Astrocyte (in vitro differentiated cells and primary cell): Measurements from ENCODE around the gene ABO. TPM values are rescaled to one million over a fixed set of nuclear protein-coding genes. Genes with fewer than 3 reads are reported as not detected.
"Not testable (repeated sequence)": the region's sequence is repeated elsewhere in the genome, so short reads cannot be mapped to it uniquely, and the experiment has no call there.

ENCODE experiments used
- DNase-seq: peaks from one replicate; pipeline ENCODE4 v3.0.0-alpha.2; 2010; ENCODE audit warnings: low read depth
- FAIRE-seq: peaks from 2 replicates; lab custom pipeline; 2011; peaks lifted over from hg19 to GRCh38; lab: Jason Lieb, UNC
- H2AFZ ChIP-seq: 2 replicates; pipeline ENCODE4 v1.6.0; 2012; ENCODE audit warnings: low read depth, low read length, inconsistent platforms
- H3K27ac ChIP-seq: 2 replicates; pipeline ENCODE4 v1.5.1; 2011; ENCODE audit warnings: low read depth, low read length, inconsistent platforms
- H3K27me3 ChIP-seq: 2 replicates; pipeline ENCODE4 v1.6.0; 2011; ENCODE audit warnings: low read length, inconsistent platforms; ENCODE audit not compliant: insufficient read depth
- H3K36me3 ChIP-seq: 2 replicates; pipeline ENCODE4 v1.5.1; 2011; ENCODE audit warnings: low read length, inconsistent platforms; ENCODE audit not compliant: insufficient read depth
- H3K4me1 ChIP-seq: 2 replicates; pipeline ENCODE4 v1.5.1; 2011; ENCODE audit warnings: low read length, inconsistent platforms; ENCODE audit not compliant: insufficient read depth
- H3K4me2 ChIP-seq: 2 replicates; pipeline ENCODE4 v1.6.0; 2012; ENCODE audit warnings: low read length, inconsistent platforms
- H3K4me3 ChIP-seq: 2 replicates; pipeline ENCODE4 v1.5.1; 2011; ENCODE audit warnings: low read depth, mild to moderate bottlenecking, low read length, inconsistent platforms; ENCODE audit not compliant: insufficient read depth
- H3K79me2 ChIP-seq: 2 replicates; pipeline ENCODE4 v1.6.0; 2012; ENCODE audit warnings: mild to moderate bottlenecking, low read length, inconsistent platforms; ENCODE audit not compliant: insufficient read depth
- H3K9ac ChIP-seq: 2 replicates; pipeline ENCODE4 v1.6.0; 2012; ENCODE audit warnings: mild to moderate bottlenecking, low read length, inconsistent platforms
- H3K9me3 ChIP-seq: 2 replicates; pipeline ENCODE4 v1.5.1; 2012; ENCODE audit warnings: low read depth, mild to moderate bottlenecking, low read length, inconsistent platforms; ENCODE audit not compliant: insufficient read depth
- H4K20me1 ChIP-seq: 2 replicates; pipeline ENCODE4 v1.6.0; 2012; ENCODE audit warnings: low read length, inconsistent platforms; ENCODE audit not compliant: insufficient read depth
- H3K27ac Mint-ChIP-seq: one replicate; pipeline ENCODE4 v1.8.0; 2021; ENCODE audit warnings: mild to moderate bottlenecking, mixed read lengths; ENCODE audit not compliant: unreplicated experiment
- H3K27me3 Mint-ChIP-seq: one replicate; pipeline ENCODE4 v1.8.0; 2021; ENCODE audit warnings: low read depth, mixed read lengths; ENCODE audit not compliant: unreplicated experiment
- H3K36me3 Mint-ChIP-seq: one replicate; pipeline ENCODE4 v1.8.0; 2021; ENCODE audit warnings: low read depth, mixed read lengths; ENCODE audit not compliant: unreplicated experiment
- H3K4me1 Mint-ChIP-seq: one replicate; pipeline ENCODE4 v1.8.0; 2021; ENCODE audit warnings: low read depth, mixed read lengths; ENCODE audit not compliant: unreplicated experiment
- H3K4me3 Mint-ChIP-seq: one replicate; pipeline ENCODE4 v1.8.0; 2021; ENCODE audit warnings: mild to moderate bottlenecking, moderate library complexity, mixed read lengths; ENCODE audit not compliant: unreplicated experiment
- H3K9me3 Mint-ChIP-seq: one replicate; pipeline ENCODE4 v1.8.0; 2021; ENCODE audit warnings: mild to moderate bottlenecking, mixed read lengths; ENCODE audit not compliant: unreplicated experiment
- EZH2 ChIP-seq: IDR thresholded peaks from 2 replicates; pipeline ENCODE4 v1.6.1; 2012; ENCODE audit warnings: mild to moderate bottlenecking, low read length, inconsistent platforms; ENCODE audit not compliant: insufficient read depth
- total RNA-seq: library from RNA; stranded (reverse); gene quantifications from 2 replicates; pipeline ENCODE4 v1.2.1, GENCODE V29; 2021
- TF ChIP-seq, protein P1 (sequence below): IDR thresholded peaks from 2 replicates; pipeline ENCODE4 v1.5.1; 2011; ENCODE audit warnings: low read depth, mild to moderate bottlenecking, inconsistent platforms, low read length, moderate library complexity; ENCODE audit not compliant: insufficient read depth

ABO gene
- total RNA-seq, 1 donor from 2014 or later, result not detected

DNA sequence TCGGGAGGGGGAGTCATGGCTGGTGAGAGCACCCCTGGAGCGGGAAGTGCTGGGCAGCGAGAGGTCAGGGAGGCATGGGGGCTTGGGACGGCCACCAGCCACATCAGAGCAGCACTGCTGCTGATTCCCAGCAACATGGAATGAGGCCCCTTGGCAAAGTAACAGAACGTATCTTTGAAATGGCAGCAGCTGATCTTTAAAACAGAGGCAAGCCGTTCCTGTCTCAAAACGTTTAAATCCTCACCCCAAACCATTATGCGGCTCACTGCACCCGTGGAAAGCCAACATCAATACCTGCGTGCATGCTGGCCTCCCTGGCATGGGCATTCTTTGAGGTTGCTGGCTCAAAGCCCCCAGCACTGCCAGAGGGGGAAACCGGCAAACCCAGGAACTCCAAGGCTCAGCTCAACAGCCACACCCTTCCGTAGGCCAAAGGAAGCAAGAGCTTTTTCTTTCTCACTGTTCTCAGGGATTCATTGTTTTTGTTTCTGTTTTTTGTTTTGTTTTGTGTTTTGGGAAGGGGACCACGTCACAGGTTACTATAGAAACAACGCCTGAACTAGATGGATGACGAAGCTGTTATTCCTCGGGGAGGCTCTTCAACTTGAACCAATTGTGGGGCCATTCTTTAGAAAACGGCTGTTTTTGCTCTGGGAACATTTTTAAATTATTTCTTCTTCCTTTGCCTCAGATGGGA is 37.8 kb downstream of the ABO start:
- Histone ChIP-seq H3K4me3 (no peak overlapping the region), H4K20me1 (no peaks in the 10 kb centered on the region), H3K27ac (no peak overlapping the region), H2AFZ (peak overlapping the region; percentile 41), H3K4me2 (peak overlapping the region; percentile 61), H3K36me3 (no peaks in the 10 kb centered on the region), H3K9ac (no peak overlapping the region), H3K4me1 (peaks cover 3% of the 10 kb centered on the region), H3K9me3 (no peaks in the 10 kb centered on the region), H3K79me2 (no peaks in the 10 kb centered on the region), H3K27me3 (peaks cover 3% of the 10 kb centered on the region)
- H3K36me3 Mint-ChIP-seq, result no peaks in the 10 kb centered on the region
- peaks cover 16% of the 10 kb centered on the region for H3K27me3 Mint-ChIP-seq
- FAIRE-seq (no peak), DNase-seq (no peak)
- no peaks in the 10 kb centered on the region for H3K4me1 Mint-ChIP-seq
- no peak overlapping the region for H3K27ac Mint-ChIP-seq
- no peak for TF ChIP-seq EZH2
- TF ChIP-seq, protein P1, sequence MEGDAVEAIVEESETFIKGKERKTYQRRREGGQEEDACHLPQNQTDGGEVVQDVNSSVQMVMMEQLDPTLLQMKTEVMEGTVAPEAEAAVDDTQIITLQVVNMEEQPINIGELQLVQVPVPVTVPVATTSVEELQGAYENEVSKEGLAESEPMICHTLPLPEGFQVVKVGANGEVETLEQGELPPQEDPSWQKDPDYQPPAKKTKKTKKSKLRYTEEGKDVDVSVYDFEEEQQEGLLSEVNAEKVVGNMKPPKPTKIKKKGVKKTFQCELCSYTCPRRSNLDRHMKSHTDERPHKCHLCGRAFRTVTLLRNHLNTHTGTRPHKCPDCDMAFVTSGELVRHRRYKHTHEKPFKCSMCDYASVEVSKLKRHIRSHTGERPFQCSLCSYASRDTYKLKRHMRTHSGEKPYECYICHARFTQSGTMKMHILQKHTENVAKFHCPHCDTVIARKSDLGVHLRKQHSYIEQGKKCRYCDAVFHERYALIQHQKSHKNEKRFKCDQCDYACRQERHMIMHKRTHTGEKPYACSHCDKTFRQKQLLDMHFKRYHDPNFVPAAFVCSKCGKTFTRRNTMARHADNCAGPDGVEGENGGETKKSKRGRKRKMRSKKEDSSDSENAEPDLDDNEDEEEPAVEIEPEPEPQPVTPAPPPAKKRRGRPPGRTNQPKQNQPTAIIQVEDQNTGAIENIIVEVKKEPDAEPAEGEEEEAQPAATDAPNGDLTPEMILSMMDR, result no peak
- H3K4me3 Mint-ChIP-seq, result peak overlapping the region; percentile 37
- H3K9me3 Mint-ChIP-seq, result no peaks in the 10 kb centered on the region

DNA sequence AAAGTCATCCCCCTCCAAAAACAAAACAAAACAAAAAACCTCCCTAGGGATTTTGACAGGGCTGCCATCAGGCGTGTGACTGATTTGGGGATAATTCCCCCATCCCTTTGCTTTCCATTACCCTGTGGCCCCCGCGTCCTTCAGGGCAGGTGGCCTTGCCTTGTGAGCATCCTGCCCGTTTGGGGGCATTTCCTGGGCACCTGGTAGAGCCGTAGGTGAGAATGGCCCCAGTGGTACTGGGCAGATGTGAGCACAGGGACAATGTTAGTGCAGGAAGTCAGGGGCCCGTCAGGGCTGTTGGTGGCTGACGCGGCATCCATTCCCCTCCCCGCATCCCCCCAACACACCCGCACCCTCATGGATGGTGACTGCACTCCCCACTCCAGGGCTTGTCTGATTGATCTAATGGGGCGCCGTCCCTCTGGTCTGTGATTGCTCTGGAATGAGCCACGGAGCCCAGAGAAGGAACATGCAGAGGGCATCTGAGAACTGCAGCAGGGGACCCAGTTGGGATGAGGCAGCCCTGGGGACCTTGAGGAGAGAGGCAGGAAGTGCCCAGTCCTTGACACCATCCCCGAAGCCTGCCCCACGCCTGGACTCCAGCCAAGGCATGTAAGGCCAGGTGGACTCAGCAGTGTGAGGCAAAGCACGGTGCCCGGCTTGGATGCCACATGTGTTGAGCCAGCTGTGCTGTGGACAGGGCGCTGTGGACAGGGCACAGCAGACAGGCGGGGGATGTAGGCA is 38.5 kb downstream of the ABO start:
- not testable (repeated sequence) for H3K36me3 Mint-ChIP-seq, H3K4me1 ChIP-seq, H3K36me3 ChIP-seq, H3K9ac ChIP-seq, H4K20me1 ChIP-seq, H3K27ac Mint-ChIP-seq, H3K4me2 ChIP-seq, H3K27ac ChIP-seq, H3K9me3 ChIP-seq, H3K79me2 ChIP-seq, H3K9me3 Mint-ChIP-seq, H3K4me3 ChIP-seq, DNase-seq, FAIRE-seq, H2AFZ ChIP-seq, H3K4me3 Mint-ChIP-seq, H3K4me1 Mint-ChIP-seq, H3K27me3 ChIP-seq
- peaks cover 19% of the 10 kb centered on the region for H3K27me3 Mint-ChIP-seq

DNA sequence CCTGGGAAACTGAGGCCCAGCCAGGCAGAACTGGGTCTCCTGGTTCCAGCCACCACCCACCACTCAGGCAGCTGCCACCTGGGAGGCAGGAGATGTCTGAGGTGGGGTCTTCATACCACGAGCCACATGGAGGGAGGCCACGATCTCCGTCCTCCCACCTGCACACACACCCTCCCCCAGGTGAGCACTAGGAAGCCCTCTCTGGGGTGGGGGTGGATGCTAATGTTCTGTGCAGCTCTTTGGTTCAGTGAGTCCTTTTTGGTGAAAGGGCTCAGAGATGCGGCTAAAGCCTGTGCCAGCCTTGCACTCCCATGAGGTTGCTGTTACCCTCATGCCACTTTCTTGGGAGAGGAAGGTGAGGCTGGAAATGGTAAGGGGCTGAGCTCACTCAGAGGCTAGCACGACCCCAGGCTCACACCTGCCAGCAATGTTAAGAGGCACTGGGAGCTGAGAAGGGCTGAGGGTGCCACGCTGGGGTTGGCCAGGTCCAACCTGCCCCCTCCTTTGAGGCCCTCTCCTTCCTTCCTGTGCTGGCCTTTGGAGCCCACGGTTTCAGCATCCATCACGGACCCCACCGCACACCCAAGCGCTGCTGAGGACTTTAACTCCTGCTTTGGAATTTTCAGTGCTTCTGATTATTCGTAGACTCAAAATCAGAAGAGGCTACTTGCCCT is 39.3 kb downstream of the ABO start:
- H3K27me3 Mint-ChIP-seq, result peaks cover 14% of the 10 kb centered on the region
- H3K36me3 Mint-ChIP-seq, result no peaks in the 10 kb centered on the region
- H3K9ac ChIP-seq, result no peak overlapping the region
- no peak overlapping the region for H3K27ac ChIP-seq
- no peak overlapping the region for H2AFZ ChIP-seq
- no peaks in the 10 kb centered on the region for H3K9me3 ChIP-seq
- peaks cover 3% of the 10 kb centered on the region for H3K4me1 ChIP-seq
- DNase-seq, result no peak
- H3K4me3 ChIP-seq, result no peak overlapping the region
- H3K4me1 Mint-ChIP-seq, result no peaks in the 10 kb centered on the region
- H3K27ac Mint-ChIP-seq, result no peak overlapping the region
- no peak overlapping the region for H3K4me2 ChIP-seq
- no peaks in the 10 kb centered on the region for H4K20me1 ChIP-seq
- H3K79me2 ChIP-seq, result no peaks in the 10 kb centered on the region
- H3K36me3 ChIP-seq, result no peaks in the 10 kb centered on the region
- peaks cover 3% of the 10 kb centered on the region for H3K27me3 ChIP-seq
- TF ChIP-seq, protein P1, result no peak
- TF ChIP-seq EZH2, result no peak
- H3K9me3 Mint-ChIP-seq, result no peaks in the 10 kb centered on the region
- H3K4me3 Mint-ChIP-seq, result no peak overlapping the region
- no peak for FAIRE-seq
